Peyer's patch (tissue), 4 donors: Measurements from ENCODE around the gene ALDH6A1. TPM values are rescaled to one million over a fixed set of nuclear protein-coding genes. Genes with fewer than 3 reads are reported as not detected.

ENCODE experiments used
- DNase-seq, 3 donors: peaks; one replicate each; pipeline ENCODE4 v3.0.0-alpha.2; 2017 to 2019
- H3K27ac ChIP-seq, 4 donors: fragments of 200-600 bp; sonication (generic); one replicate each; pipeline ENCODE4 v1.5.1; 2016 to 2019
- H3K27me3 ChIP-seq, 2 donors: fragments of 200-600 bp; sonication (generic); one replicate each; pipeline ENCODE4 v1.5.1; 2019
- H3K36me3 ChIP-seq, 3 donors: fragments of 200-600 bp; sonication (generic); one replicate each; pipeline ENCODE4 v1.5.1; 2016 to 2019
- H3K4me1 ChIP-seq, 4 donors: fragments of 200-600 bp; sonication (generic); one replicate each; pipeline ENCODE4 v1.5.1; 2016 to 2019
- H3K4me3 ChIP-seq, 4 donors: fragments of 200-600 bp; sonication (generic); 1 replicate in 3 of 4; 2 replicates in 1 of 4; pipeline ENCODE4 v1.5.1; 2016 to 2019; ENCODE audit warnings: mild to moderate bottlenecking in 1 of 4
- H3K9me3 ChIP-seq, 4 donors: fragments of 200-600 bp; sonication (generic); one replicate each; pipeline ENCODE4 v1.5.1; 2016 to 2019; ENCODE audit warnings: mild to moderate bottlenecking in 1 of 4
- CTCF ChIP-seq, 6 experiments: fragments of 450-650 bp in 4 of 6; fragments of 200-600 bp in 2 of 6; sonication (generic) in 1 of 6; IDR thresholded peaks; one replicate each; pipeline ENCODE4 v1.5.1; 2017 to 2019; ENCODE audit warnings: antibody characterized with exemption in 6 of 6, mild to moderate bottlenecking in 3 of 6, moderate library complexity in 1 of 6
- POLR2A ChIP-seq, 2 donors: fragments of 450-650 bp; IDR thresholded peaks; one replicate each; pipeline ENCODE4 v1.5.1; 2017; ENCODE audit warnings: antibody characterized with exemption in 2 of 2, mild to moderate bottlenecking in 2 of 2, moderate library complexity in 2 of 2
- total RNA-seq, 4 donors: library from RNA; depleted of rRNA; stranded (reverse); fragments of >200 nt; gene quantifications; one replicate each; pipeline ENCODE4 v1.1.0, GENCODE V29; 2016

The ALDH6A1 gene
- total RNA-seq, 4 donors from 2014 or later = 9.1 to 67.8 (median 50.4) TPM

DNA sequence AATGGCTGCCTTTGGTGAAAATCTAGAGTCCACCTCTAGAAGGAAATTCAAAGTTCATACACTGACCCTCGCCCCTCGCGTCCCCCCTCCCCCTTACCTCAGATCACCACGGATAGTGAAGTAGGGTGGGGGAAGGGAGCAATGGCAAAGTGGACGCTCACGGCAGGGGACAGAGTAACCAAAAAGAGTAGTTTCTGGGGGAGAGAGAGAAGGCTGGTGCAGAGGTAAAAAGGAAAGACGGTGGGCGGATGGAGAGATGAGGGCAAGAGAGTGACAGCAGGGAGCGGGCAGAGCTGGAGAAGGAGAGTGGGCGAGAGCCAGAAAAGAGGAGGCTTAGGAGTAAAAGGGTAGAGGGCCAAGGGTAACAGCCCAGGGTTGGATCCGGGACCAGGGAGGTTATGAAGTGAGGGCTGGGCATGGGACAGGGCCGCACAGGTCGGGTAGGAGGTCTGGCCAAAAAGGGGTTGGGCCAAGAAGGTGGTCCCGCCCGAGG, 423 bp downstream of the ALDH6A1 start:
- Histone ChIP-seq H3K36me3 (no peaks in the 10 kb centered on the region), H3K4me1 (peaks cover 0 to 28% (median 4%) of the 10 kb centered on the region in 4 donors), H3K27me3 (no peaks in the 10 kb centered on the region), H3K4me3 (peak overlapping the region; percentile 66 to 95 (median 82)), H3K27ac (peak overlapping the region; percentile 78 to 92 (median 84)), H3K9me3 (no peaks in the 10 kb centered on the region)
- no peak for TF ChIP-seq POLR2A (IDR thresholded peaks at IDR 0.05)
- TF ChIP-seq CTCF (IDR thresholded peaks at IDR 0.05) = no peak
- DNase-seq = peak in 1 of 3 donors; percentile 51

- H3K4me1 ChIP-seq = peaks cover 0 to 28% (median 4%) of the 10 kb centered on the region in 4 donors
- TF ChIP-seq POLR2A (IDR thresholded peaks at IDR 0.05) (no peak), CTCF (IDR thresholded peaks at IDR 0.05) (no peak)
- H3K27me3 ChIP-seq = no peaks in the 10 kb centered on the region
- no peaks in the 10 kb centered on the region for H3K9me3 ChIP-seq
- H3K36me3 ChIP-seq = no peaks in the 10 kb centered on the region
- no peak overlapping the region for H3K27ac ChIP-seq
- peak overlapping the region in 2 of 4 donors; percentile 83 to 95 for H3K4me3 ChIP-seq
- no peak for DNase-seq
Observed at GRCh38 chr14:74083161-74083560, 1.1 kb downstream of the ALDH6A1 start.

DNA sequence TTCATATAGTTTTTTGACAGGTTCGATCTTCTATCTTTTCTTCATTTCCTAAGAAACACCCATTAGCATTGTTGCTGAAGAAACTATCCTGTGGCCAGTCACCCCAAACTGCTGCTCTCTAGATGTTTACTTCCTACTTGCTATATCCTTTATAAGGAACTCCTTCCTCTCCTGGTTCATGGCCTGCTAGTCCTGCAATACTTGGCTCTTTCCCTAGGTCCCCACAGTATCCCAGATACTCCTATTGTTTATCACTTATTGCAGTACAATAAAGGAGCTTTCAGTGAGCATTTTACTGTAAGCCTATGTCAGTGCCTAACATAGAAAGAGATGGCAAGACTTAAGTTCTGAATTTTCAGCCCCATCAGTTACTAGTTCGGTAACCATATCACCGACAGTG, 2.8 kb downstream of the ALDH6A1 start:
- no peaks in the 10 kb centered on the region for H3K27me3 ChIP-seq
- peaks cover 0 to 28% (median 4%) of the 10 kb centered on the region in 4 donors for H3K4me1 ChIP-seq
- H3K27ac ChIP-seq = no peak overlapping the region
- no peaks in the 10 kb centered on the region for H3K36me3 ChIP-seq
- H3K4me3 ChIP-seq = no peak overlapping the region
- no peaks in the 10 kb centered on the region for H3K9me3 ChIP-seq
- DNase-seq = no peak
- TF ChIP-seq CTCF (IDR thresholded peaks at IDR 0.05) = no peak
- TF ChIP-seq POLR2A (IDR thresholded peaks at IDR 0.05) = no peak

DNA sequence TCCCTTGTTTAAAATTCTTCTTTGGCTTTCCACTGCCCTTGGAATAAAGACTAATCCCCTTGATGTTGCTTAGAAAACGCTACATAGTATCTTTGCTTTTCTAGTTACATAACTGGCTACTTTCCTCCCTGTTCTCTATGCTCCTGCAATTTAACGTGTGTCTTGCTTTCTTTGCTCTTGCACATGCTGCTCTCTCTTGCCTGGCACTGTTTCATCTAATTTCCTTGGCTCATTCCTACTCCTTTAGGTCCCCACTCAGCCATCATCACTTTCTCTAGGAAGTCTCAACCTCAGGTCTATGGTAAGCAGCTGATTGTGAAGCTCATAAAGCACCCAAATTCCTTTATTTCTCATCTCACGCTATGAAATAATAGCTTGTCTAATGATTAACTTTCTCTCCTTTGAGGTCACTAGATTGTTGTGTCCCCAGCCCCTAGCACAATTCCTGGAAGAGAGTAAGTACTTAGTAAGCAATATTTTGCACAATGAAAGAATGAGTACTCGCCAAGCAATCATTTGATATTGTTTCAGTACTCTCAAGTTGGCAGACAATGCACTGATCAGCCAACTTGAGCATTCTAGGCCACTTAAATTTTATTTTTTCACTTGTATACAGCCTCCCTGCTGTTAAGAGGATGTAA, 3.3 kb downstream of the ALDH6A1 start:
- Histone ChIP-seq H3K4me3 (no peak overlapping the region), H3K27me3 (no peaks in the 10 kb centered on the region), H3K36me3 (no peaks in the 10 kb centered on the region), H3K27ac (no peak overlapping the region), H3K4me1 (peaks cover 0 to 22% (median 2%) of the 10 kb centered on the region in 4 donors), H3K9me3 (no peaks in the 10 kb centered on the region)
- TF ChIP-seq CTCF (IDR thresholded peaks at IDR 0.05) (no peak), POLR2A (IDR thresholded peaks at IDR 0.05) (no peak)
- DNase-seq = no peak

DNA sequence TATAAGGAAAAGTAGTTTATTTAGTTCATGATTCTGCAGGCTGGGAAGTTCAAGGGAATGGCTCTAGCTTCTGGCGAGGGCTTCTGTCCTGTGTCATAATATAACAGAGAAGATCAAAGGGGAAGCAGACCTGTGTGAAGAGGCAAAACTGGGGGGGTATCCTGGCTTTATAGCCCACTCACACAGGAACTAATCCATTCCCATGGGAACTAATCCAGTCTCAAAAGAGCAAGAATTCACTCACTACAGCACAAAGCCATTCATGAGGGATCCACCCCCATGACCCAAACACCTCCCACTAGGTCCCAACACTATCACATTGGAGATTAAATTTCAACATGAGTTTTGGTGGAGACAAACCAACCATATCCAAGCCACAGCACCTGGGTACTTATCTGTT, 6.9 kb downstream of the ALDH6A1 start:
- TF ChIP-seq CTCF (IDR thresholded peaks at IDR 0.05) = no peak
- no peak for TF ChIP-seq POLR2A (IDR thresholded peaks at IDR 0.05)
- H3K4me3 ChIP-seq = no peak overlapping the region
- H3K9me3 ChIP-seq = no peaks in the 10 kb centered on the region
- no peaks in the 10 kb centered on the region for H3K27me3 ChIP-seq
- H3K36me3 ChIP-seq = peaks cover 0 to 17% (median 0%) of the 10 kb centered on the region in 3 donors
- H3K27ac ChIP-seq = no peak overlapping the region
- H3K4me1 ChIP-seq = peaks cover 0 to 5% (median 0%) of the 10 kb centered on the region in 4 donors
- no peak for DNase-seq
